Vagina (tissue), 2 donors: Measurements from ENCODE around the gene IFNG.

Experiments used
- CTCF ChIP-seq, 3 experiments: fragments of 450-650 bp in 2 of 3; fragments of 200-600 bp in 1 of 3; sonication (generic) in 1 of 3; IDR thresholded peaks; one replicate each; pipeline ENCODE4 v1.5.1; 2017 to 2019; ENCODE audit warnings: antibody characterized with exemption in 3 of 3, mild to moderate bottlenecking in 2 of 3, moderate library complexity in 2 of 3
- POLR2AphosphoS5 ChIP-seq, 2 donors: sonication (generic); formaldehyde crosslinking; IDR thresholded peaks; one replicate each; pipeline ENCODE4 v1.9.0; 2017; ENCODE audit warnings: antibody characterized with exemption in 2 of 2, mild to moderate bottlenecking in 2 of 2, low read depth in 1 of 2; ENCODE audit not compliant: insufficient read depth in 1 of 2

DNA sequence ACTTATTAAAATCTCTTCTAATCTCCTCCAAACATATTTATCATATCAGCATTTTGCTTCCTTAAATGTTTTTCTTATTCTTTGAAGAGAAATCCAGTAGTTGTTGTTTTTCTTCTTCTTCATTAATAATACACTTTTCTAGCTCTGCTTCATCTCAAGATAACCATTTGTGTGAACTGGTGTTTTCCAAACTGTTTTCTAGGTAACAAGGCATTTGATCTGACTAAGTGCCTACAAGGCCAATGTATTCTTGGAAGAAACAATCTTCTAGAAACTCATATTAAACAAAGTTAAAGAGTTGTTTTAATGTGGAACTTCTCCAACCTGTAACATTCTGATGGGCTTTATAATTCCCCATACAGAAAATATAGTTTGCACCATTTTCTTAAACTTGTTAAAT lies 30.8 kb upstream of the IFNG start:
- TF ChIP-seq CTCF (IDR thresholded peaks at IDR 0.05) (no peak), POLR2AphosphoS5 (IDR thresholded peaks at IDR 0.05; ENCODE audit: insufficient read depth in 1 of 2, low read depth in 1 of 2) (no peak)
